Stimulated activated CD8-positive, alpha-beta memory T cell treated with anti-CD3 and anti-CD28 coated beads, Interleukin-4, amount 100 ng/mL, for 24 hours (primary cell): ENCODE measurements around the gene HBEGF.

Experiments
- DNase-seq: peaks from one replicate; pipeline ENCODE4 v3.0.0-alpha.2; 2020; ENCODE audit warnings: low read depth

HBEGF gene

GRCh38 chr5:140336388-140336787 is 10.0 kb downstream of the HBEGF start:
- no peak for DNase-seq

- no peak for DNase-seq
Measured at GRCh38 chr5:140331638-140332037, 14.8 kb downstream of the HBEGF start.

GRCh38 chr5:140329739-140330481 is 16.5 kb downstream of the HBEGF start:
- no peak for DNase-seq

- DNase-seq = no peak
Measured at GRCh38 chr5:140328036-140328764, 18.2 kb downstream of the HBEGF start.

- DNase-seq = no peak
Measured at GRCh38 chr5:140327589-140327988, 18.8 kb downstream of the HBEGF start.

GRCh38 chr5:140325486-140325885 is 20.9 kb downstream of the HBEGF start:
- DNase-seq = no peak

GRCh38 chr5:140324617-140325241 is 21.7 kb downstream of the HBEGF start:
- DNase-seq = no peak

- no peak for DNase-seq
Measured at GRCh38 chr5:140324041-140324600, 22.3 kb downstream of the HBEGF start.

GRCh38 chr5:140322751-140323731 is 23.4 kb downstream of the HBEGF start:
- DNase-seq = no peak

GRCh38 chr5:140321796-140322195 is 24.6 kb downstream of the HBEGF start:
- no peak for DNase-seq

- DNase-seq = no peak
Measured at GRCh38 chr5:140319833-140320232, 26.6 kb downstream of the HBEGF start.

- DNase-seq = no peak
Measured at GRCh38 chr5:140318792-140319191, 27.6 kb downstream of the HBEGF start.

- DNase-seq = no peak
Measured at GRCh38 chr5:140317859-140318258, 28.5 kb downstream of the HBEGF start.

GRCh38 chr5:140312791-140313189 is 33.6 kb downstream of the HBEGF start:
- no peak for DNase-seq

GRCh38 chr5:140312067-140312790 is 34.2 kb downstream of the HBEGF start:
- no peak for DNase-seq

- no peak for DNase-seq
Measured at GRCh38 chr5:140311011-140311467, 35.4 kb downstream of the HBEGF start.

- no peak for DNase-seq
Measured at GRCh38 chr5:140310434-140310833, 36.0 kb downstream of the HBEGF start.

- no peak for DNase-seq
Measured at GRCh38 chr5:140309706-140310249, 36.6 kb downstream of the HBEGF start.

GRCh38 chr5:140305471-140305870 is 40.9 kb downstream of the HBEGF start:
- no peak for DNase-seq

GRCh38 chr5:140303966-140304365 is 42.4 kb downstream of the HBEGF start:
- no peak for DNase-seq
